Measurements from ENCODE around the gene NIPBL.

NIPBL gene

DNA sequence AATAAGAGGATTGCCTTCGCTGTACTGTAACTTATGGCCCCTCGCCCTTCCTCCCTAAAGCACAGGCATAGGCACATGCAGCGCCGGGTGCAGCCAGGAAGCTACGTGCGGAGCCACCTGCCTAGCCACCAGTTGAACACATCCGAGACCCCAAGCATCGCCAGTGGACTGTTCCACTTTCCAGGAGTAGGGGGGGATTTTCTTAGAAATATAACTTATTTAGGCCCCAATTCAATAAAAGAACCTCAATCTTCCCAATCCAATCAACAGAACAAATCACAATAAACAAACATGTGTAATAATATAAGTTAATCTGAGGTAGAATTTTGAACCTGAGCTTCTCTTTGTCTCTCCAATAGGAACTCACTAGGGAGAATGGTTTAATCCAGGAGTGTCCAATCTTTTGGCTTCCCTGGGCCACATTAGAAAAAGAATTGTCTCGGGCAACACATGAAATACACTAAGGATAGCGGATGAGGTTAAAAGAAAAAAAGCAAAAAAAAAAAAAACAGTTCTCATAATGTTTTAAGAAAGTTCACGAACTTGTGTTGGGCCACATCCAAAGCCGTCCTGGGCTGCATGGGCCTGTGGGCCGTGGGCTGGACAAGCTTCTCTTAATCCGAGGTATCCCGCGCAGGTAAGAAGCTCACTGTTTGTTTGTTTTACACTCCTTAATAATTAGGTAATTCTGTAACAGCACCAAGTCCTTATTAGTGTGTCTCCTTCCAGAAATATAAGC, 22.0 kb upstream of the NIPBL start:
- H3K36me3 ChIP-seq (ENCODE audit: control insufficient read depth, insufficient read depth, low read length, severe bottlenecking) = no peaks in the 10 kb centered on the region

DNA sequence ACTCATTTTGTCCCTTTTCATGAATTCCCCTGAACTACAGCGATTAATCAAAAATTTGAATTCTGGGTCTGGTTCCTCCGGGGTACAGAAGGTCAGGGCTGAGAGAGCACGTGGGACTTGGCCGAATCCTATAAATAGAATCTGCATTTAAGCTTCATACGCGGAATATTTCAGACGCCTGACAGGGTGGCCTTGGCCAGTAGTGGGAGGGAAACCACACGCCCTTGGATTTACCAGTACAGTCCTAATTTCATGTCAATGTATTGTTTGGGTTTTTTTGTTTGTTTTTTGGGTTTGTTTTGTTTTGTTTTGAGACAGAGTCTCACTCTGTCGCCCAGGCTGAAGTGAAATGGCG, 21.5 kb upstream of the NIPBL start:
- no peak for DNase-seq (ENCODE audit: low read depth)
- H3K4me3 ChIP-seq (ENCODE audit: low read length) = no peak overlapping the region
- no peaks in the 10 kb centered on the region for H3K4me1 ChIP-seq (ENCODE audit: control insufficient read depth, insufficient read depth, low read length)

More for the DNA sequence above, 22.0 kb upstream of the NIPBL start:
- DNase-seq (ENCODE audit: low read depth) = no peak
- H3K27me3 ChIP-seq (replicated peaks; ENCODE audit: control insufficient read depth, insufficient read depth, low read length) = no peaks in the 10 kb centered on the region
- no peak overlapping the region for H3K9ac ChIP-seq (ENCODE audit: low read length)
- peaks cover 1% of the 10 kb centered on the region for H3K9me3 ChIP-seq (ENCODE audit: control insufficient read depth, low read length)
- H3K4me3 ChIP-seq (ENCODE audit: low read length) = no peak overlapping the region
- H3K4me1 ChIP-seq (ENCODE audit: control insufficient read depth, insufficient read depth, low read length) = no peaks in the 10 kb centered on the region

DNA sequence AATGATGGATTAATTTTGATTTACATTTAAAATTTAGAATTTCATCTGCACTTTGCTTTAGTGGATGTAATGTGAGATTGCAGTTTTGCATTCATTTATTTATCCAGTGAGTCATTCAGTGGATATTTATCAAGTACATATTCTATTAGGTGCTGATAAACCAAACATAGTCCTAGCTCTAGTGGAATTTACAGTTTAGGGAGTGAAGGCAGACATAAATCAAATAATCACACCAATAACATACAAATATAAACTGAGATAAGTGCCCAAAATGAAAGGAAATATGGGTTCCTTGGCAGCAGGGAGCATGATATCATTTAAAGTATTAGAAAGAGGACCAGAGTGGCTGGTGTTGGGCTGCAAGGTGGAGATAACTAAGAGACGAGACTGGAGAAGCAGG, 14.7 kb upstream of the NIPBL start:
- DNase-seq (ENCODE audit: low read depth) = no peak
- H3K36me3 ChIP-seq (ENCODE audit: control insufficient read depth, insufficient read depth, low read length, severe bottlenecking) = no peaks in the 10 kb centered on the region
- no peak overlapping the region for H3K9ac ChIP-seq (ENCODE audit: low read length)
- H3K4me1 ChIP-seq (ENCODE audit: control insufficient read depth, insufficient read depth, low read length) = no peaks in the 10 kb centered on the region
- no peaks in the 10 kb centered on the region for H3K27me3 ChIP-seq (replicated peaks; ENCODE audit: control insufficient read depth, insufficient read depth, low read length)
- H3K4me3 ChIP-seq (ENCODE audit: low read length) = no peak overlapping the region
- H3K9me3 ChIP-seq (ENCODE audit: control insufficient read depth, low read length) = no peaks in the 10 kb centered on the region

More for the DNA sequence above, 21.5 kb upstream of the NIPBL start:
- H3K9ac ChIP-seq (ENCODE audit: low read length) = no peak overlapping the region
- no peaks in the 10 kb centered on the region for H3K36me3 ChIP-seq (ENCODE audit: control insufficient read depth, insufficient read depth, low read length, severe bottlenecking)
- no peaks in the 10 kb centered on the region for H3K27me3 ChIP-seq (replicated peaks; ENCODE audit: control insufficient read depth, insufficient read depth, low read length)
- H3K9me3 ChIP-seq (ENCODE audit: control insufficient read depth, low read length) = no peaks in the 10 kb centered on the region

DNA sequence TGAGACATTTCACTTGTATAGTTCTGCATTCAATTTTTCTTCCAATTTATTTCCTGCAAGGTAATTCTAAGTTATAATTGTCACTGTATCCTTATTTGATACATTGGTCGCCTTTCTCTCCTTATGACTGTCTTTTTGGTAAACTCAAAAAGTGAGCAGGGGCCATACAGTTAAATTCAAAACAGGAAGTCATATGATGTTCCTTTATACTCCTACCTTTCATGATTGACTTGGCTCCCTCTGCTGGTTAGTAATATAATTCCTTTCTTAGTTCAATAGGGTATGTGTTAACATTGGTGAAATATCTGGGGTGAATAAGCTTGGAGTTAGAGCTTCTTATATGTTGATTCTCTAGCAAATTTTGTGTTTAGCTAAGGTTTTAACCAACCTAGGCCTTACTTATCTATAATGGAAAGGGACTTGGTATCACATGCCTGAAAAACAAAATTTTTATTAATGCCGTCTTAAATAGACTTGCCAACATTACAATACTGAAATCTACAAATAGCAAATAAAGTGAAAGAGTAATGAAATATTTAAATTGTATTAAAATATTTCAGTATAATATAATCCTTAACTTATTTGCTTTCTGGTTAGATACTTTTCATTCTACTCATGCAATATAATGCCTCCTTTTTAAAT, 6.0 kb upstream of the NIPBL start:
- no peak overlapping the region for H3K4me3 ChIP-seq (ENCODE audit: low read length)
- peaks cover 19% of the 10 kb centered on the region for H3K4me1 ChIP-seq (ENCODE audit: control insufficient read depth, insufficient read depth, low read length)
- no peaks in the 10 kb centered on the region for H3K9me3 ChIP-seq (ENCODE audit: control insufficient read depth, low read length)
- H3K9ac ChIP-seq (ENCODE audit: low read length) = no peak overlapping the region
- H3K36me3 ChIP-seq (ENCODE audit: control insufficient read depth, insufficient read depth, low read length, severe bottlenecking) = no peaks in the 10 kb centered on the region
- no peaks in the 10 kb centered on the region for H3K27me3 ChIP-seq (replicated peaks; ENCODE audit: control insufficient read depth, insufficient read depth, low read length)
- DNase-seq (ENCODE audit: low read depth) = peak; percentile 91

DNA sequence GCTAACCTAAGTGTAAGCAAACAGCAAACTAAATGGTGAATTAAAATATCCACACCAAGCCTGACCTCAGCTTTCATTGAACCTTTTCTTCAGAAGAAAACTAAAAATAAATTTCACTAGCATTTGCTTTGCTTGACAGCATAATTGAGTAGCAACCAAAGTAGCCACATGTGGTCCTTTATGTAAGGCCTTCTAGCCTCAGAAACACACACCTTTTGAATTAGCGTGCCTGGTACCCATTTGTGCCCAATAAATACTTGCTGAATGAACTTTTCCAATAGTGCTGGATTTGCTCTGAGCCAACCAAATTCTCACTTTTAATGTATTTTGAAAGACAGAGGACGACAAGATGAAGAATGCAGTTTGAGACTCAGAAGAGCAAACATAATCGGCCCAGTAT, 2.1 kb upstream of the NIPBL start:
- H3K9me3 ChIP-seq (ENCODE audit: control insufficient read depth, low read length) = no peaks in the 10 kb centered on the region
- DNase-seq (ENCODE audit: low read depth) = peak; percentile 21
- H3K27me3 ChIP-seq (replicated peaks; ENCODE audit: control insufficient read depth, insufficient read depth, low read length) = no peaks in the 10 kb centered on the region
- peak overlapping the region; percentile 97 for H3K9ac ChIP-seq (ENCODE audit: low read length)
- H3K4me1 ChIP-seq (ENCODE audit: control insufficient read depth, insufficient read depth, low read length) = peaks cover 24% of the 10 kb centered on the region
- no peaks in the 10 kb centered on the region for H3K36me3 ChIP-seq (ENCODE audit: control insufficient read depth, insufficient read depth, low read length, severe bottlenecking)
- H3K4me3 ChIP-seq (ENCODE audit: low read length) = peak overlapping the region; percentile 100

DNA sequence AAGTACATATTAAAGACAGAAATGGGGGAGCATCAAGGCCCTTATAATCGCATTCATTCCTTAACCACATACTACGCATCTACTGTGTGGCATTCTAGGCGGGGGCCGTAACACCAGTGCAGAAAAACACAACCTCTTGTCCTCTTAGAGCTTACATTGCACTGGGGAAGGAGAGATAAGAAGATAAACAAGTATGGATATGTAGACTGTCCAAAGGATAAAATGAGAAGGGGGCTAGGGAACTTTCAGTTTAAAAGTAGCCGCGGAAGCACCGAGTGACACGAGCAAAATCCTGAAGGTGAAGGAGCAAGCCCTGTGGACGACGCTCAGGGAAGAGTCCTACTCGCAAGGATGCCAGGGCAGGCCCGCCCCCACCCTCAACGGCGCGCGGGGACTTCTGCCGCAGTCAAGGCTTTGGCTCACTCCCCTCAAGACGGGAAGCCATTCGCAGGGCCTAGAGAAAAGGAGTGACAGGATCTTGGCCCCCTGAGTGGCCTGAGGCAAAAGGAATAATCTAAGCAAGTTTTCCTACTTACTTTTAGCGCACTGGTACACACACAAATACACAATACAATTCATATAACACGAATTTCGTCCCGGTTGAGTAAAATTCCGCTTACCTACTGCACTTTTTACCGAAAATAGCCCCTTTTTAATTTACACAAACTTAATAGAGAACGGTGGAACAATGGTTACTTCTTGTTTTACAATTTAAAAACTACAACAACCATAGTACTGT, 1.3 kb upstream of the NIPBL start:
- Histone ChIP-seq H3K9me3 (ENCODE audit: control insufficient read depth, low read length) (no peaks in the 10 kb centered on the region), H3K4me1 (ENCODE audit: control insufficient read depth, insufficient read depth, low read length) (peaks cover 32% of the 10 kb centered on the region), H3K27me3 (replicated peaks; ENCODE audit: control insufficient read depth, insufficient read depth, low read length) (no peaks in the 10 kb centered on the region), H3K36me3 (ENCODE audit: control insufficient read depth, insufficient read depth, low read length, severe bottlenecking) (no peaks in the 10 kb centered on the region), H3K4me3 (ENCODE audit: low read length) (peak overlapping the region; percentile 100), H3K9ac (ENCODE audit: low read length) (peak overlapping the region; percentile 97)
- peak; percentile 82 for DNase-seq (ENCODE audit: low read depth)

DNA sequence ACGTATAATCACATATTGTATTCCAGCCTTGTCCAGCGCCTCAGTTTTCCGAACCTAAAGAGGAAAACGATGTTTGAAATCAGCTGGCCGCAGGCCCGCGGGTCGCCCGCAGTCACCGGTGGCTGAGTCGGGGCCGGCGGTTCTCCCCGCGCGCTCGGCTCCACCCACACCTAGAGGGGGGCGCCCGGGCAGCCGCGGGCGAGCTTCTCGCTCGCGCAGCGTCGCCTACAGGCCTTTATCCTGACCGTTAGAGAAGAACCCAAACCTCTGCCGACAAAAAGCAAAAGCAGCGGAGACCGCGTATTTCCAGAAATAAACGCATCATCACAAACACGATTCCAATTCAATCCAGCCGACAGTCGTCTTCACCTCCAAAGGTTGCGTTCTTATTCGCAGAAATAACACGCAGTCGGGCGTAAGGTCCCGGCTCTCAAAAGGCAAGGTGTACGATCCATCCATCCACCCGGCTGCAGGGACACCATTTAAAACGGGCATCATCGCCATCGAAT, 725 bp upstream of the NIPBL start:
- Histone ChIP-seq H3K36me3 (ENCODE audit: control insufficient read depth, insufficient read depth, low read length, severe bottlenecking) (no peaks in the 10 kb centered on the region), H3K4me1 (ENCODE audit: control insufficient read depth, insufficient read depth, low read length) (peaks cover 38% of the 10 kb centered on the region), H3K4me3 (ENCODE audit: low read length) (peak overlapping the region; percentile 100), H3K9ac (ENCODE audit: low read length) (peak overlapping the region; percentile 97), H3K27me3 (replicated peaks; ENCODE audit: control insufficient read depth, insufficient read depth, low read length) (no peaks in the 10 kb centered on the region), H3K9me3 (ENCODE audit: control insufficient read depth, low read length) (no peaks in the 10 kb centered on the region)
- DNase-seq (ENCODE audit: low read depth) = peak; percentile 95

DNA sequence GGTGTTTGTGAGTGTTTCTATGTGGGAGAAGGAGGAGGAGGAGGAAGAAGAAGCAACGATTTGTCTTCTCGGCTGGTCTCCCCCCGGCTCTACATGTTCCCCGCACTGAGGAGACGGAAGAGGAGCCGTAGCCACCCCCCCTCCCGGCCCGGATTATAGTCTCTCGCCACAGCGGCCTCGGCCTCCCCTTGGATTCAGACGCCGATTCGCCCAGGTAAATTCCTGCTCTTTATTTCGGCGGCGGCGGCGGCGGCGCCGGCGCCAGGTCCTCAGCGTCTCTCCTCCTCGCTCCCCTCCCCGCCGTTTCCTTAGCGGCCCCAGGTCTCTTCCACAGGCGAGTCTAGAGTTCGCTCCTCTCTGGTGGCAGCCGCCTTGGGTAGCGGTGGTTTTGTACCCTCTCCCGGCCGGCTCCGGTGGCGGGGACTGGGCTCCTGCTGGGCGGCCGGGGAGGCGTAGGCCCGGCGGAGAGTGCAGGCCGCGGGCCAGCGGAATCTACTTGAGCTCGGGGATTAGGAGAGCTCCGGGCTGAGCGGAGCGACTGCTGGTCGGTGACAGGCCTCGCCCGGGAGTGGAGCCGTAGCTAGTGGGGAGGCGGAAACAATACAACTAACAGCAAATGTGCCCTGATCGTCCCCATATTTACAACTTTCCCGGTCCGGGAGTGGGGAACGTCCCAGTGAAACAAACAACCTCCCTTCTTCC, 547 bp downstream of the NIPBL start:
- peaks cover 50% of the 10 kb centered on the region for H3K4me1 ChIP-seq (ENCODE audit: control insufficient read depth, insufficient read depth, low read length)
- H3K9ac ChIP-seq (ENCODE audit: low read length) = peak overlapping the region; percentile 94
- no peaks in the 10 kb centered on the region for H3K27me3 ChIP-seq (replicated peaks; ENCODE audit: control insufficient read depth, insufficient read depth, low read length)

DNA sequence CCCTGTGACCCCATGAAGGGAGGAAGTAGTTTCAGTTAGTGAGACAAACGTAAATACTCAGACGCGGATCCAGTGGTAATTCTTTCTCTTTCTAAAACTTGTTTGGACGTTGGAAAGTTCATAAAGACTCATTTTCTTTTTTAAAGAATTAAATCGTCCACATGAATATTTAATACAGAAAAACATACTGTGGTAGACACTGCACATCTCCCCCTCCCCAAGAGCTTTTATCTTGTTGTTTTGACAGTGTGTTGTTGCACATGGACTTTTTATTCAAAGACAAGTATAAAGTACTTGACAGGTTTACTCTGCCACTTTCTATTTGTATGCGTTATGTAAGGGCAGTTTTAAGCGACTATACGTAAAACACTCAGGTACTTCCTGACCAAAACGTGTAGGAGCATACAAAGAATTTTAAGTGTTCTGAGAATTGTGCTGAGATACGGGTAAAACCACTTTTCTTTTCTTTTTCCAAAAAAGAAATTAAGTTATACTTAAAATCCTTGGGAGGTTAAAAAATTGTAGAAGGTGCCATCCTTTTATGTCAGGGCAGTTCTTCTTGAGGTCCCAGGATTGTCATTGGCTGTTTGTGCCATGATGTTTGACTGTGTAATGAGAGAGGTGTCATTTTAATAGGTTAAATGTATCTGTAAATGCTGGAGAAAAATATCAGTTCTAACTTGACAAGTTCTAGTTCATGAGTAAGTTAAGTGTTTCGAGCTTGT, 1.3 kb downstream of the NIPBL start:
- Histone ChIP-seq H3K27me3 (replicated peaks; ENCODE audit: control insufficient read depth, insufficient read depth, low read length) (no peaks in the 10 kb centered on the region), H3K36me3 (ENCODE audit: control insufficient read depth, insufficient read depth, low read length, severe bottlenecking) (no peaks in the 10 kb centered on the region), H3K9ac (ENCODE audit: low read length) (peak overlapping the region; percentile 94), H3K9me3 (ENCODE audit: control insufficient read depth, low read length) (no peaks in the 10 kb centered on the region), H3K4me1 (ENCODE audit: control insufficient read depth, insufficient read depth, low read length) (peaks cover 51% of the 10 kb centered on the region), H3K4me3 (ENCODE audit: low read length) (peak overlapping the region; percentile 100)
- DNase-seq (ENCODE audit: low read depth) = peak; percentile 54

More for the DNA sequence above, 547 bp downstream of the NIPBL start:
- H3K4me3 ChIP-seq (ENCODE audit: low read length) = peak overlapping the region; percentile 100
- no peaks in the 10 kb centered on the region for H3K36me3 ChIP-seq (ENCODE audit: control insufficient read depth, insufficient read depth, low read length, severe bottlenecking)
- no peaks in the 10 kb centered on the region for H3K9me3 ChIP-seq (ENCODE audit: control insufficient read depth, low read length)
- DNase-seq (ENCODE audit: low read depth) = peak; percentile 81

DNA sequence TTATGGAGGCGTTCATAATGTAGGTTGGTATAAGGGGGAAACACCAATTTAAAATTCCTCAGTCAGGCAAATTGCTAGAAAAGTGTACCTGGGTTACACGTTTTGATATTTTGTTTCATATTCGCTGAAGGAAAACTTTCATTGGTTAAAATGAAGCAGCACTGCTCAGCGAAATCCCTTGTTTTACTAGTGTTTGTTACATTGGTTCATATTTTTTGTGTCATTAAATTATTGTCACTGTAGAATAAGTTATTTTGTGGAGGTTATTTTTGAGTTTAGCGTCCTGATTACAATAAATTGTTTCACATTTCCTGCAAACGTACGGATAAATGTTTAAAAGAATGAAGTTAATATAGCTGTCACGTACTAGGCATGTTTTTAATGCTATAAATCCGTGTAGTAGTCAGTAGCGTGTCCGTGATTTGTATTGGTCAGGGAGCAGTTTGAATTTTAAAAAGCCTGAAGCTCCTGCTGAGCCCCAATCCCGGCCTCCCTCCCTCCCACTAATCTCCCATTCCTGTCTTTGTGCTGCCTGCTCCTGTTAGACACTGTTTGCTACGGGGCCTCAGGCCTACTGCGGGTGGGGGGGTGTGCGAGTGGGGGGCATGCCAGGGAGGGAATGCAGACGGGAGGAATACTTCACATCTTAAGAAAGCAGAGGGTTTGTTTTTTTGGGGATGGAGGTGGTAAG, 2.0 kb downstream of the NIPBL start:
- peak overlapping the region; percentile 100 for H3K4me3 ChIP-seq (ENCODE audit: low read length)
- H3K9ac ChIP-seq (ENCODE audit: low read length) = peak overlapping the region; percentile 94
- H3K36me3 ChIP-seq (ENCODE audit: control insufficient read depth, insufficient read depth, low read length, severe bottlenecking) = no peaks in the 10 kb centered on the region
- H3K27me3 ChIP-seq (replicated peaks; ENCODE audit: control insufficient read depth, insufficient read depth, low read length) = no peaks in the 10 kb centered on the region
- no peaks in the 10 kb centered on the region for H3K9me3 ChIP-seq (ENCODE audit: control insufficient read depth, low read length)
- H3K4me1 ChIP-seq (ENCODE audit: control insufficient read depth, insufficient read depth, low read length) = peaks cover 47% of the 10 kb centered on the region
- peak; percentile 83 for DNase-seq (ENCODE audit: low read depth)
